PC-3 (cell line): ENCODE data around the gene LMOD3. TPM values are rescaled to one million over a fixed set of nuclear protein-coding genes. Genes with fewer than 3 reads are reported as not detected.

Experiments used
- ATAC-seq: fragments of 200-7000 bp; cut with Tn5 transposase; 2 replicates; pipeline ENCODE4 v1.9.1; 2020; ENCODE audit warnings: mild to moderate bottlenecking, moderate library complexity
- BruUV-seq: library from RNA; stranded (reverse); fragments of 400-500 nt; replicated peaks from 2 replicates; lab custom pipeline; 2021; lab: Mats Ljungman, UMichigan
- CTCF ChIA-PET: fragments of 300-600 bp; sonication (Branson Sonifier 250); formaldehyde crosslinking; loops from one replicate; lab custom pipeline; 2022; ENCODE audit warnings: antibody characterized with exemption; lab: Charles Lee
- POLR2A ChIA-PET: fragments of 300-600 bp; sonication (Branson Sonifier 250); formaldehyde crosslinking; loops from one replicate; lab custom pipeline; 2022; ENCODE audit warnings: antibody characterized with exemption; ENCODE audit not compliant: unreplicated experiment; lab: Charles Lee
- DNase-seq: peaks from one replicate; pipeline ENCODE4 v3.0.0-alpha.2; 2015
- H2AFZ ChIP-seq: fragments of 300-600 bp; sonication (generic); 2 replicates; pipeline ENCODE4 v1.6.0; 2016; ENCODE audit warnings: antibody characterized with exemption, low read length
- H3F3A ChIP-seq: fragments of 300-600 bp; sonication (generic); one replicate; pipeline ENCODE4 v1.6.0; 2017; ENCODE audit warnings: antibody characterized with exemption, low read length, control low read depth, mild to moderate bottlenecking; ENCODE audit not compliant: unreplicated experiment
- H3K27ac ChIP-seq: fragments of 300-600 bp; sonication (generic); 2 replicates; pipeline ENCODE4 v1.5.1; 2016; ENCODE audit warnings: mild to moderate bottlenecking, low read length
- H3K27me3 ChIP-seq: fragments of 300-600 bp; sonication (generic); 2 replicates; pipeline ENCODE4 v1.6.1; 2016; ENCODE audit warnings: low read length, mixed read lengths
- H3K36me3 ChIP-seq: fragments of 300-600 bp; sonication (generic); 2 replicates; pipeline ENCODE4 v1.6.1; 2016; ENCODE audit warnings: low read depth, mixed run types, low read length, mixed read lengths
- H3K4me1 ChIP-seq: fragments of 300-600 bp; sonication (generic); 2 replicates; pipeline ENCODE4 v1.5.1; 2016; ENCODE audit warnings: low read length; ENCODE audit not compliant: insufficient read depth
- H3K4me2 ChIP-seq: fragments of 300-600 bp; sonication (generic); 2 replicates; pipeline ENCODE4 v1.6.0; 2016; ENCODE audit warnings: low read length
- H3K4me3 ChIP-seq: fragments of 300-600 bp; sonication (generic); 2 replicates; pipeline ENCODE4 v1.5.1; 2016; ENCODE audit warnings: mild to moderate bottlenecking, low read length, mixed read lengths
- H3K79me2 ChIP-seq: fragments of 300-600 bp; sonication (generic); 2 replicates; pipeline ENCODE4 v1.6.1; 2017; ENCODE audit warnings: low read length, mixed read lengths
- H3K9ac ChIP-seq: fragments of 300-600 bp; sonication (generic); 2 replicates; pipeline ENCODE4 v1.6.0; 2016; ENCODE audit warnings: mild to moderate bottlenecking, low read length
- H3K9me2 ChIP-seq: fragments of 300-600 bp; sonication (generic); replicated peaks from 2 replicates; pipeline ENCODE4 v1.6.1; 2016; ENCODE audit warnings: mixed run types, low read length, mixed read lengths
- H3K9me3 ChIP-seq: fragments of 300-600 bp; sonication (generic); 2 replicates; pipeline ENCODE4 v1.6.1; 2016; ENCODE audit warnings: low read length, mixed read lengths
- H4K20me1 ChIP-seq: fragments of 300-600 bp; sonication (generic); 2 replicates; pipeline ENCODE4 v1.6.1; 2016; ENCODE audit warnings: low read length, mixed read lengths
- CTCF ChIP-seq: fragments of 300-600 bp; sonication (generic); conservative IDR thresholded peaks from 2 replicates; pipeline ENCODE4 v1.5.1; 2017; ENCODE audit warnings: antibody characterized with exemption, low read depth, mild to moderate bottlenecking, low read length
- EZH2 ChIP-seq: fragments of 300-600 bp; sonication (generic); IDR thresholded peaks from one replicate; pipeline ENCODE4 v1.6.1; 2017; ENCODE audit warnings: antibody characterized with exemption, mild to moderate bottlenecking, low read length; ENCODE audit not compliant: unreplicated experiment
- EZH2phosphoT487 ChIP-seq: fragments of 300-600 bp; sonication (generic); IDR thresholded peaks from 2 replicates; pipeline ENCODE4 v1.6.1; 2018; ENCODE audit warnings: mild to moderate bottlenecking, antibody characterized with exemption, low read length, borderline replicate concordance
- intact Hi-C: fragments of 100-400 bp; cut with micrococcal nuclease; formaldehyde crosslinking; loops from 2 replicates; pipeline ENCODE4 v1.9.0; 2023
- total RNA-seq: library from RNA; depleted of rRNA; stranded (reverse); fragments of >200 nt; gene quantifications from 2 replicates; pipeline ENCODE4 v1.2.3, GENCODE V29; 2014

LMOD3 gene
- total RNA-seq, 1 experiment from 2014 or later, result not detected

DNA sequence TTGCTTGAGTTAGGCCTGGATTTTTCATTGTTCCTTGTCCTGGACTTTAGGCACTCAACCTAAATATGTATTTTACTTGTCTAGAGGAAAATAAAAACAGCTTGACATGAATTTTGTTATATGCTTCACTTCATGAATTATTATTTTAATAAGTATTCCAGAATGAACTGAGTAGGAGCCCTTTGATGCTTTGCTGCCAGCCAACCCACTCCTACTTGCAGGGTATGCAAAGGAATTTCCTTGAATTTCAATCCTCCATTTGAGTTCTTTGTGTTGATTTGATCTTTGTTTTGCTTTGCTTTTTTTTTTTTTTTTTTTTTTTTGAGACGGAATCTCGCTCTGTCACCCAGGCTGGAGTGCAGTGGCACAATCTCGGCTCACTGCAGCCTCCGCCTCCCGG is 26.1 kb downstream of the LMOD3 start:
- DNase-seq (no peak), ATAC-seq (no peak)
- Histone ChIP-seq H4K20me1 (no peaks in the 10 kb centered on the region), H3F3A (no peaks in the 10 kb centered on the region), H3K4me1 (no peaks in the 10 kb centered on the region), H2AFZ (no peak overlapping the region), H3K36me3 (no peaks in the 10 kb centered on the region), H3K4me2 (no peak overlapping the region), H3K9me3 (no peaks in the 10 kb centered on the region), H3K9me2 (no peaks in the 10 kb centered on the region), H3K9ac (no peak overlapping the region), H3K27me3 (no peaks in the 10 kb centered on the region), H3K79me2 (no peaks in the 10 kb centered on the region; the same call in 1 of the 2 replicates), H3K27ac (no peak overlapping the region), H3K4me3 (no peak overlapping the region)
- no TSS peak for BruUV-seq
- ChIA-PET CTCF (no interaction called here), POLR2A (no interaction called here)
- no peak for TF ChIP-seq CTCF
- TF ChIP-seq EZH2phosphoT487, result no peak
- TF ChIP-seq EZH2, result no peak
- intact Hi-C loops, result no loop called here

- no peaks in the 10 kb centered on the region for H3K4me1 ChIP-seq
- no peak for DNase-seq
- POLR2A ChIA-PET, result no interaction called here
- H2AFZ ChIP-seq, result no peak overlapping the region
- H3K36me3 ChIP-seq, result no peaks in the 10 kb centered on the region
- no peaks in the 10 kb centered on the region for H3K9me2 ChIP-seq
- H3F3A ChIP-seq, result no peaks in the 10 kb centered on the region
- no peak for TF ChIP-seq EZH2
- no peak for TF ChIP-seq EZH2phosphoT487
- no peak for TF ChIP-seq CTCF
- H3K9ac ChIP-seq, result no peak overlapping the region
- no peak for ATAC-seq
- no TSS peak for BruUV-seq
- peaks cover 3% of the 10 kb centered on the region for H3K79me2 ChIP-seq
- H4K20me1 ChIP-seq, result no peaks in the 10 kb centered on the region
- H3K27ac ChIP-seq, result no peak overlapping the region
- intact Hi-C loops, result no loop called here
- no peak overlapping the region for H3K4me2 ChIP-seq
- CTCF ChIA-PET, result no interaction called here
- no peak overlapping the region for H3K4me3 ChIP-seq
- no peaks in the 10 kb centered on the region for H3K9me3 ChIP-seq
- no peaks in the 10 kb centered on the region for H3K27me3 ChIP-seq
Measured at GRCh38 chr3:69095636-69096035, 26.8 kb downstream of the LMOD3 start.

DNA sequence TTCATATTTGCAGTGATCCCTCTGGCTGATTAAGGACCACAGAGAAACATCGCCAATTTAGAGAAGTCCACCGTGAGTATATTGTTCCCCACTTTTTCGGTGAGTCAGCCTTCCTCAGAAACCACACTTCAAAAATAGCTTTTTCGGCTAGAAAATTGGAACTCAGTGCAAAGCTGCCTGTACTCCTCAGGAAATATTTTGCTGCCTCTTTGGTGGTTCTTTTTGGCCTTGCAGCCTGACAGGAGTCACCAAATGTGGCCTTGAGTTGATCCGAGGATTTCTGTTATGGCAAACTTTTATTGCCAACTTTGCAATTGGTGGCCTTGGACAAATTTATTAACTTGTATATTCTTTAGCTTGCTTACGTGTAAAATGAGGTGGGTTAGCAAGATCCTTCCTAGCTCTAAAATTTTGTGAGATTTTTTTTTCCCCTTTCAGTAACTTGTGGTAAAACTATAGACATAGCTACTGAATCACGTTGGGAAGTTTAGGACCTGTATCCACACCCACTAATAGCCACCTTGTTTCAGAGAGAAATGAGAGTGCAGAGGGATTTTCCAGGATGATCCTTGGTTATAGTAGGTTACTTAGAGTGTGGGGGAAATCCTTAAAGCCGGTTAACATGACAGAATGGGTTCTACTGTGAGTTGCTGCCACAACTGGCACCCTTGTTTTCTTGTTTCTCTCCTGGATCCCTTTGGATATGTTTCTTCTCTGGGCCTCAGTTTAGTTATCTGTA is 27.8 kb downstream of the LMOD3 start:
- TF ChIP-seq EZH2phosphoT487 (no peak), CTCF (no peak), EZH2 (no peak)
- no peaks in the 10 kb centered on the region for H3F3A ChIP-seq
- ATAC-seq (no peak), DNase-seq (no peak)
- no peak overlapping the region for H2AFZ ChIP-seq
- H3K9me2 ChIP-seq, result no peaks in the 10 kb centered on the region
- CTCF ChIA-PET, result no interaction called here
- H3K9me3 ChIP-seq, result no peaks in the 10 kb centered on the region
- H4K20me1 ChIP-seq, result no peaks in the 10 kb centered on the region
- no peaks in the 10 kb centered on the region for H3K36me3 ChIP-seq
- H3K4me3 ChIP-seq, result no peak overlapping the region
- no peaks in the 10 kb centered on the region for H3K27me3 ChIP-seq
- no peak overlapping the region for H3K4me2 ChIP-seq
- H3K27ac ChIP-seq, result no peak overlapping the region
- H3K79me2 ChIP-seq, result peaks cover 11% of the 10 kb centered on the region
- peaks cover 10% of the 10 kb centered on the region for H3K4me1 ChIP-seq
- intact Hi-C loops, result no loop called here
- POLR2A ChIA-PET, result no interaction called here
- no TSS peak for BruUV-seq
- H3K9ac ChIP-seq, result no peak overlapping the region
